Ishikawa (cell line): ENCODE results near the gene TSC22D4.

ENCODE experiments used
- CEBPB ChIP-seq: IDR thresholded peaks from 2 replicates; pipeline ENCODE4 v1.6.1; 2012
- CREB1 ChIP-seq: IDR thresholded peaks from 2 replicates; pipeline ENCODE4 v1.6.1; 2012; ENCODE audit warnings: low read depth
- EGR1 ChIP-seq: IDR thresholded peaks from 2 replicates; pipeline ENCODE4 v1.6.1; 2012
- EP300 ChIP-seq: IDR thresholded peaks from 2 replicates; pipeline ENCODE4 v1.6.1; 2012; ENCODE audit warnings: borderline replicate concordance
- FOXM1 ChIP-seq: IDR thresholded peaks from 2 replicates; pipeline ENCODE4 v1.6.1; 2012; ENCODE audit warnings: low read depth, borderline replicate concordance
- NFIC ChIP-seq: IDR thresholded peaks from 2 replicates; pipeline ENCODE4 v1.6.1; 2012
- RAD21 ChIP-seq: IDR thresholded peaks from 2 replicates; pipeline ENCODE4 v1.6.1; 2012; ENCODE audit warnings: low read depth
- TAF1 ChIP-seq: IDR thresholded peaks from 2 replicates; pipeline ENCODE4 v1.6.1; 2012; ENCODE audit warnings: low read depth, mild to moderate bottlenecking
- TCF12 ChIP-seq: IDR thresholded peaks from 2 replicates; pipeline ENCODE4 v1.6.1; 2012; ENCODE audit warnings: low read depth
- TEAD4 ChIP-seq: IDR thresholded peaks from 2 replicates; pipeline ENCODE4 v1.6.1; 2012
- YY1 ChIP-seq: IDR thresholded peaks from 2 replicates; pipeline ENCODE4 v1.6.1; 2012; ENCODE audit warnings: low read depth
- ZBTB7A ChIP-seq: IDR thresholded peaks from 2 replicates; pipeline ENCODE4 v1.6.1; 2012; ENCODE audit warnings: low read depth
- TF ChIP-seq, protein P1 (sequence below): IDR thresholded peaks from 2 replicates; pipeline ENCODE4 v1.6.1; 2012; ENCODE audit warnings: low read depth, mild to moderate bottlenecking
- TF ChIP-seq, protein P2 (sequence below): IDR thresholded peaks from 2 replicates; pipeline ENCODE4 v1.6.1; 2012
- TF ChIP-seq, protein P3 (sequence below): IDR thresholded peaks from 2 replicates; pipeline ENCODE4 v1.6.1; 2012

Gene TSC22D4

DNA sequence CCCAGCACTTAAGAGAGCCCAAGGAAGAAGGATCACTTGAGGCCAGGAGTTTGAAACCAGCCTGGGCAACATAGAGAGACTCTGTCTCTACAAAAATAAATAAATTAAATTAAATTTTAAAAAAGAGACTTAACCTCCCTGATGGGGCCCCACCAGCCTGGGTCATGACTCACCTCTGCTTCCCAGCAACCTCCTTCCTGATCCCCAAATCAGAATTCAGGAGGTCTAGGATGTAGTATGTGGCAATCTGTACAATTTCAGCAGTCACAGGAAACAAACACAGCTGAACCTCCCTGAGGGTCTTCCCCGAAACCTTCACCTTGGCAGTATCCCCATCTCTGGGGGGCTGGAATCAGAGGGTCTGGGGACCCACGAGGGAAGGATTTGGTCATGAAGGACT lies 33.0 kb downstream of the TSC22D4 start:
- TF ChIP-seq, protein P1, sequence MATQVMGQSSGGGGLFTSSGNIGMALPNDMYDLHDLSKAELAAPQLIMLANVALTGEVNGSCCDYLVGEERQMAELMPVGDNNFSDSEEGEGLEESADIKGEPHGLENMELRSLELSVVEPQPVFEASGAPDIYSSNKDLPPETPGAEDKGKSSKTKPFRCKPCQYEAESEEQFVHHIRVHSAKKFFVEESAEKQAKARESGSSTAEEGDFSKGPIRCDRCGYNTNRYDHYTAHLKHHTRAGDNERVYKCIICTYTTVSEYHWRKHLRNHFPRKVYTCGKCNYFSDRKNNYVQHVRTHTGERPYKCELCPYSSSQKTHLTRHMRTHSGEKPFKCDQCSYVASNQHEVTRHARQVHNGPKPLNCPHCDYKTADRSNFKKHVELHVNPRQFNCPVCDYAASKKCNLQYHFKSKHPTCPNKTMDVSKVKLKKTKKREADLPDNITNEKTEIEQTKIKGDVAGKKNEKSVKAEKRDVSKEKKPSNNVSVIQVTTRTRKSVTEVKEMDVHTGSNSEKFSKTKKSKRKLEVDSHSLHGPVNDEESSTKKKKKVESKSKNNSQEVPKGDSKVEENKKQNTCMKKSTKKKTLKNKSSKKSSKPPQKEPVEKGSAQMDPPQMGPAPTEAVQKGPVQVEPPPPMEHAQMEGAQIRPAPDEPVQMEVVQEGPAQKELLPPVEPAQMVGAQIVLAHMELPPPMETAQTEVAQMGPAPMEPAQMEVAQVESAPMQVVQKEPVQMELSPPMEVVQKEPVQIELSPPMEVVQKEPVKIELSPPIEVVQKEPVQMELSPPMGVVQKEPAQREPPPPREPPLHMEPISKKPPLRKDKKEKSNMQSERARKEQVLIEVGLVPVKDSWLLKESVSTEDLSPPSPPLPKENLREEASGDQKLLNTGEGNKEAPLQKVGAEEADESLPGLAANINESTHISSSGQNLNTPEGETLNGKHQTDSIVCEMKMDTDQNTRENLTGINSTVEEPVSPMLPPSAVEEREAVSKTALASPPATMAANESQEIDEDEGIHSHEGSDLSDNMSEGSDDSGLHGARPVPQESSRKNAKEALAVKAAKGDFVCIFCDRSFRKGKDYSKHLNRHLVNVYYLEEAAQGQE = no peak
- TF ChIP-seq EP300 (no peak), RAD21 (no peak), TCF12 (no peak), FOXM1 (no peak), EGR1 (no peak), CREB1 (no peak), TEAD4 (no peak), YY1 (no peak), CEBPB (no peak), NFIC (no peak), TAF1 (no peak), ZBTB7A (no peak)
- TF ChIP-seq, protein P2, sequence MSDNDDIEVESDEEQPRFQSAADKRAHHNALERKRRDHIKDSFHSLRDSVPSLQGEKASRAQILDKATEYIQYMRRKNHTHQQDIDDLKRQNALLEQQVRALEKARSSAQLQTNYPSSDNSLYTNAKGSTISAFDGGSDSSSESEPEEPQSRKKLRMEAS = no peak
- TF ChIP-seq, protein P3, sequence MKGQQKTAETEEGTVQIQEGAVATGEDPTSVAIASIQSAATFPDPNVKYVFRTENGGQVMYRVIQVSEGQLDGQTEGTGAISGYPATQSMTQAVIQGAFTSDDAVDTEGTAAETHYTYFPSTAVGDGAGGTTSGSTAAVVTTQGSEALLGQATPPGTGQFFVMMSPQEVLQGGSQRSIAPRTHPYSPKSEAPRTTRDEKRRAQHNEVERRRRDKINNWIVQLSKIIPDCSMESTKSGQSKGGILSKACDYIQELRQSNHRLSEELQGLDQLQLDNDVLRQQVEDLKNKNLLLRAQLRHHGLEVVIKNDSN = no peak

DNA sequence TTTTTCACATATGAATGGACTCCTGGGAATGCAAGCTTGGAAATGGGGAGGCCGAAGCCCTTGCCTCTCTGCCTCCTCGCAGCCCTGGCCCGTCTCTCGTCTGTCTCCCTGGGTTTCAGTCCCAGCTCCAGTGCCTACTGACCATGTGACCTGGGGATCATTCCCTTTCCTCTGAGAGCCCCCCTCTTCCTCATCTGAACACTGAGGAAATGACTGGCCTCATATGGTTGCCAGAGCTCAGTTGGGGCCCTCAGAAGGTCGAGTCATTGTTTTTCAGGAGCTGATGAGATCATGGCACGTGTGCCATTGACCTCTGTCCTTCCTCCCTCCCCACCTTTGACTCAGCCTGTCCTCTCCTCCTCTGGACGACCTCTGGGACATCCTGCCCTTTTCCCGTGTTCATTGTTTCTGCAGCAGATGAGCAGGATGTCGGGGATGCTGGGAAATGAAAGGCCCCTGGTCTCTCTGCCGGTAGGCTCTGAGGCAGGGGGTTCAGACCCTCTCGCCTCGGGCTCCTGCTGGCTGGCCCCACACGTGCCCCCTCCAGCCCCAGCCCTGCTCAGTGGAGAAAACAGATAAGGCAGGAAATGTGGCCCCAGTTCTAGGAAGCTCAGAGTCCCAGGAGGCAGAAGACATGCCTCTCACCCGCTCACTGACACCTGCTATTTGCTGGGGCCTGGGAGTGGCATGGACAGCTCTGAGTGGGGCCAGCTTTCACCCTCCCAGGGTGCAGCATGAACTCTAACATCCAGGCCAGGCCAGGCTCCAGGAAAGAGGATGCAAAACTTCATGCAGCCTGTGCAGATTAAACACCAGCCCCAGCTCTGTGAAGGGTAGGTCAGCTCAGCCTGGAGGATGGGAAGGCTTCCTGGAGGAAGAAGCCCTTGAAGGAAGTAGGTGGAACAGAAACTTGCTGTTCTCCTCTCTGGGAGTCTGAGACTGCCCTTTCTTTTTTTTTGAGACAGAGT lies 34.4 kb downstream of the TSC22D4 start:
- TF ChIP-seq CREB1 = no peak
- TF ChIP-seq, protein P3 = 0 out of 2 replicates have a peak, but pooled peaks have one; percentile 12

DNA sequence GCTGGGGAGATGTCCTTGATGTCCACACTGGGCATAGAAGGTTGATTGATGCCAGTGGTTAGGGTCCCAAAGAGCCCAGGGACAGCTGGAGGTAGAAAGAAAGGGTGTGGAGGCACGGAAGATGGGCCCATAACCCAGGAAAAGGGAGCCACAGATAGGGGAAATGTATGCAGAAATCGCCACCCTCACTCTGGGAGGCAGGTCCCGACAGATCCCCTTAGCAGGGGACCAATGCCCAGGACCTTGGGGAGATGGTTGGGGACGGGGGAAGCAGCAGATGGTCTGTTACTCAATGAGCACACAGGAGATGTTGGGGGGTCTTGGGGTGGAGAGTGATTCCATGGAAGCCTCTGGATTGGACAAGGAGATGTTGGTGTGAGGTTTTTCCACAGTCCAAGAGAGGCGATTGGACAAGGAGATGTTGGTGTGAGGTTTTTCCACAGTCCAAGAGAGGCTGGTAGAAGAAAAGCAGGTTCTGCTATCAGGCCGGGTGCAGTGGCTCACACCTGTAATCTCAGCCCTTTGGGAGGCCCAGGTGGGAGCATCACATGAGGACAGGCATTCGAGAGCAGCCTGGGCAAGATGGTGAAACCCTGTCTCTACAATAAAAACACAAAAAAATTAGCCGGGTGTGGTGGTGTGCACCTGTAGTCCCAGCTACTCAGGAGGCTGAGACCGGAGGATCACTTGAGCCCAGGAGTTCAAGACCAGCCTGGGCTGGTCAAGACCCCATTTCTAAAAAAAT lies 35.7 kb downstream of the TSC22D4 start:
- TF ChIP-seq NFIC = no peak
- TF ChIP-seq RAD21 = no peak
- TF ChIP-seq EP300 = no peak
- no peak for TF ChIP-seq ZBTB7A
- TF ChIP-seq, protein P3 = no peak
- no peak for TF ChIP-seq TCF12
- no peak for TF ChIP-seq EGR1
- TF ChIP-seq, protein P1 = no peak
- TF ChIP-seq TAF1 = no peak
- TF ChIP-seq TEAD4 = no peak
- TF ChIP-seq CREB1 = no peak
- TF ChIP-seq CEBPB = no peak
- TF ChIP-seq YY1 = no peak
- TF ChIP-seq FOXM1 = no peak
- TF ChIP-seq, protein P2 = no peak

DNA sequence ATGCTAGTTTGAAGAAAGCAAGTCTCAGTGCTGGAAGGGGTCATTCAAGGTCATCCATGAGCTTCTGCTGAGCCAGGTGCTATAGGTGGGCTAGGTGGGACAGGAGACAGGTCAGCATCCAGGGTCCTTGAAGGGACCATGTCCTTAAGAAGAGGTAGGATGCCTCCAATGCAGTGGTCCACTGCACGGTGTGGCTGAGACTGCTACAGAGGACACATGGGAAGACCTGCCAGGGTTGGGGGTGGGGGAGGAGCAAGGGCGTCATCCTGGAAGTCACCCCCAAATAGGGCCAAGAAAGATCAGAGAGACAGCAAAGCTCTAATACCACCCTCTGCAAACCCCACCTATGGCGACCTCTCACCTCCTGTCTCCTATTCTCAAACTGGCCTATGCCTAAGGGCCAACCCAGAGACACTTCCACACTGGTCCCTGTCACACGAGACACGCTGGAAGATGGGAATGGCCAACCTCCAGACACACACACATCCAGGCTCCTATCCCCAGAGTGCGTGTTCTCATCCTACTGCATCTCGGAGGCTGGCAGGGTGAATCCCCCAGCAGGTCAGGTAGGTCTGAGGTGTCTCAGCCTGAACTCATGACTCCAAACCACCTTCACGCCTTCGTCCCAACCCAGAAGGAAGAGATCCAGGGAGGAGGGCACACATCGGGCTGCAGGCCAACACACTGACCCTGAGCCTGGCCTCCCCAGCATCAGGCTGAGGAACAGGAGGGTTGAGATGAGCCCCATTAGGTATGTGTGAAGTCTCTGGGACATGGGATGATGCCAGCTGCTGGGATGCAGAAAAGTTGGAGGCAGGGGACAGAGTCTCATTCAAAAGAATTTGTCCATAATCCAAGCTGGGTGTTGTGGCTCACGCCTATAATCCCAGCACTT lies 37.1 kb downstream of the TSC22D4 start:
- TF ChIP-seq EGR1 (no peak), EP300 (no peak), YY1 (no peak), ZBTB7A (no peak), CREB1 (no peak), TAF1 (no peak), TCF12 (no peak), NFIC (no peak), TEAD4 (no peak), FOXM1 (no peak)
- TF ChIP-seq, protein P2 = no peak
- TF ChIP-seq, protein P3 = no peak
- TF ChIP-seq, protein P1 = no peak
